ENCODE measurements around the gene HPSE2.

DNA sequence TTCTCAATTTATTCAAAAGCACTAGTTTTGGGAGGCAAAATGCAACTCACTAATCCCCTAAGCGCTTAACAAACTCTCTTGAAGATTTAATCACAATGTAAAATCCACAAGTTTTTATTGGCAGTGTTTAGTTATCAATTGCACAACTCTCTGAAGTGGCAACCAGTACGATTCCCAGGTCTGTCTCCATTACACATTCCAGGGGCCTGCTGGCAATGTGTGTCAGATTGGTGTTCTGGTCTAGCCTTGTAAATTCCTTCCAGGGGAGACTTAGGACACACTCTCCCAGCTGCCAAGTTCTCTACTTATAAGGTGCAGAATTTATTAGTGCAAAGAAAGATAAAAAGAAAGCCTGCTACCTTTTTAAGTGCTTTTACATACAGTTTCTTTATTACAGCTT is 624.2 kb downstream of the HPSE2 start:
- TF ChIP-seq POLR2A (IDR thresholded peaks at IDR 0.05; ENCODE audit: low read length) (no peak), GATA1 (IDR thresholded peaks at IDR 0.05; ENCODE audit: low read depth, low read length) (no peak)
